SK-MEL-5 (cell line): ENCODE measurements around the gene USP17L19. TPM values are rescaled to one million over a fixed set of nuclear protein-coding genes. Genes with fewer than 3 reads are reported as not detected.

ENCODE experiments used
- total RNA-seq: library from RNA; depleted of rRNA; stranded (reverse); fragments of >200 nt; shearing (Covaris generic); gene quantifications from 2 replicates; pipeline ENCODE4 v1.2.3, GENCODE V29; 2014; rRNA removed

USP17L19 gene
- total RNA-seq, 1 experiment from 2014 or later: not detected

Other genes with a start within 250 kb of the USP17L19 start
- not detected in 2 replicates for gene FAM90A26, start 83.0 kb upstream of the USP17L19 start, total RNA-seq
- not detected in 2 replicates for gene USP17L10, start 42.7 kb upstream of the USP17L19 start, total RNA-seq
- not detected in 2 replicates for gene USP17L11, start 38.0 kb upstream of the USP17L19 start, total RNA-seq
- not detected in 2 replicates for gene USP17L12, start 33.2 kb upstream of the USP17L19 start, total RNA-seq
- gene USP17L13, start 28.5 kb upstream of the USP17L19 start, total RNA-seq: not detected in 2 replicates
- gene USP17L15, start 19.0 kb upstream of the USP17L19 start, total RNA-seq: not detected in 2 replicates
- gene USP17L17, start 9.5 kb upstream of the USP17L19 start, total RNA-seq: not detected in 2 replicates
- gene USP17L18, start 4.7 kb upstream of the USP17L19 start, total RNA-seq: not detected in 2 replicates
- gene USP17L20, start 4.7 kb downstream of the USP17L19 start, total RNA-seq: not detected in 2 replicates
- not detected in 2 replicates for gene USP17L21, start 9.5 kb downstream of the USP17L19 start, total RNA-seq
- not detected in 2 replicates for gene USP17L22, start 14.2 kb downstream of the USP17L19 start, total RNA-seq
- gene USP17L24, start 71.8 kb downstream of the USP17L19 start, total RNA-seq: not detected in 2 replicates
- gene USP17L25, start 76.5 kb downstream of the USP17L19 start, total RNA-seq: not detected in 2 replicates
- gene USP17L26, start 81.3 kb downstream of the USP17L19 start, total RNA-seq: not detected in 2 replicates
- gene USP17L5, start 86.0 kb downstream of the USP17L19 start, total RNA-seq: not detected in 2 replicates
- not detected in 2 replicates for gene USP17L27, start 90.8 kb downstream of the USP17L19 start, total RNA-seq
- not detected in 2 replicates for gene USP17L28, start 95.5 kb downstream of the USP17L19 start, total RNA-seq
- gene USP17L29, start 100.3 kb downstream of the USP17L19 start, total RNA-seq: not detected in 2 replicates
- not detected in 2 replicates for gene USP17L30, start 109.8 kb downstream of the USP17L19 start, total RNA-seq
- not detected in 2 replicates for gene DEFB131A, start 191.0 kb downstream of the USP17L19 start, total RNA-seq